HG03039 (cell line): Measurements from ENCODE around the gene ABCB10.
"Not testable (repeated sequence)": the region's sequence is repeated elsewhere in the genome, so short reads cannot be mapped to it uniquely, and the experiment has no call there.

Source experiments
- ATAC-seq: cut with Tn5 transposase; IDR thresholded peaks from one replicate; pipeline ENCODE4 v1.9.1; 2021; ENCODE audit warnings: mild to moderate bottlenecking, moderate library complexity; ENCODE audit not compliant: unreplicated experiment

The ABCB10 gene

DNA sequence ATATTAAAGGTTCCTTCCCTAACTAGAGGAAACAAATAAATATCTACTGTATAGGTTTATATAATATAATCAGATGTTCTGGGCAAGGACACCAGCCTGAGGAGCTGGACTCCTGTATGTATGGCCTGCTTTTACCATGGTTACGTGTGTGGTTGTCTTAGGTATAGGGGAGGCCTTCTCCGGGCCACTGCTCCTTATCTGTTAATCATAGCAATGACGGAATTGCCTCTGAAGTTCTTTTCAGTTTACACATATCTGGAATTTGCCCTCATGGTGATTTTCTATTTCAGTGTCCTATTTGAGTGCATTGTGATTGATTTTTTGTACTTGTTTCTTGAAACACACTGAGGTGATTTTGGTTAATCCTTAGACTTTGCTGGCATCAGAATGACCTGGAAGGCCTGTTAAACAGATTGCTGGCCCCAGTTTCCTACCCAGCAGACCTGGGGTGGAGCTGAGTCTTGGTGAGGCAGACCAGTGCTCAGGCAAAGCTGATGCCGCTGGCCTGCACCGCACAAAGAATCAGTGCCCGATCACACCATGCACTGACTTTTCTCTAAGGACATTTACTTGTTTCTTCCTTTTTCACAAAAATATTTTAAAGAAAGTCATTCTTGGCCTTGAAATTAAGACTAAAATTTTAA lies 18.5 kb downstream of the ABCB10 start:
- no peak for ATAC-seq

DNA sequence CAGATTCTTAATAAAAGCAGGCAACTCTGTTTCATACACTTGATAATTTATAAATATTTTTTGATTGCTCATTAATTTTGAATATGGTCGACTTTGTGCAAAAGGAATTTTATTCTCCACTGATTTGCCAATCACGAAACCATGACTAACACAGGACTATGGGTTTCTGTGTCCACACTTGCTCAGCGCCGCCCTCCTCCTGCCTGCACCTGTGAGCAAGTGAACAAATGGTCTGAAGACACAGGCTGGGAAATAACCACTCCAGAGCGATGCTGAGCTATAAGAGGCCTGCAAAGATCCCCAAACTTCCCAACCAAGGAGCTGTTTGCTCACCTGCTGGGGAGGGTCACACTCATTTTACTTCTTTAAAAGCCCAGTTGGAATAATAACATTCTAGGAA lies 19.6 kb downstream of the ABCB10 start:
- ATAC-seq, result no peak

DNA sequence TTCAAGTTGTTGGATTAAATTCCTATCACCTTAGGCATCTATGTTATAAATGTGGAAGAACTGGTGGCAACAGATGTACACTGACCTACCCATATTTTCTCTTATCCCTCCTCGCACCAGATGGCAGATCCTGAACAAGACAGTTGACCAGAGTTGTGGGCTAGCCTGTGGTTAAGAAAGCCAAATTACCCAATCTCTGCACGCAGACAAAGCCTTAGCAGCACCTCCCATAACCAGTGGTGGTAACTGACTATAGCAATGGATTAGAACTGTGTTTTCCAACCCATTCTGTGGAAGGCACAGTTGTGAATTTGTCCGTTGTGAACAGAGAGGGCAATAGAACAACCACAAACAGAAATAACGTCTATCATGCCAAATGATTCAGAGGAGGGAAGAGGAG lies 20.6 kb downstream of the ABCB10 start:
- ATAC-seq, result no peak

DNA sequence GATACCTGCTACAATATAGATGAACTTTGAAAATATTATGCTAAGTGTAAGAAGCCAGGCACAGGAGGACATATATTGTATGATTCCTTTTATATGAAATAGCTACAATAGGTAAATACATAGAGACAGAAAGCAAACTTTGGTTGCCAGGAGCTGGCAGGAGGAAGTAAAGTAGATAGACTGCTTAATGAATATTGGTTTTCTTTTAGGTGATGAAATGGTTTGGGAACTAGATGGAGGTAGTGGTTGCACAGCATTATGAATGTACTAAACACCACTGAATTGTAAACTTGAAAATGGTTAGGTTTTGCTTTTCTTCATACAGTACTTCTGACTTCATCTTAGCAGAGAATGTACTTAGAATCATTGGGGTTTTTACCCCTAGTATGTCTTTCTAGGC lies 21.5 kb downstream of the ABCB10 start:
- no peak for ATAC-seq

DNA sequence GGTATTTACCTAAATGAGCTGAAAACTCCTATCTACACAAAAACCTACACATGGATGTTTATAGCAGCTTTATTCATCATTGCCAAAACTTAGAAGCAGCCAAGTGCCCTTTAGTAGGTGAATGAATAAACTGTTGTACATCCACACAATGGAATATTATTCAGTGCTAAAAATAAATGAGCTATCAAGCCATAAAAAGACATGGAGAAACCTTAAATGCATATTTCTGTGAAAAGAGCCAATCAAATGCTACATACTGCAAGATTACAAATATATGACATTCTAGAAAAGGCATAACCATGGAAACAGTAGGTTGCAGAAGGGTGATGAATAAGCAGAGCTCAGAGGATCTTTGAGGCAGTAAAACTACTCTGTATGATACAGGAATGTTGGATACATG lies 23.3 kb downstream of the ABCB10 start:
- no peak for ATAC-seq

DNA sequence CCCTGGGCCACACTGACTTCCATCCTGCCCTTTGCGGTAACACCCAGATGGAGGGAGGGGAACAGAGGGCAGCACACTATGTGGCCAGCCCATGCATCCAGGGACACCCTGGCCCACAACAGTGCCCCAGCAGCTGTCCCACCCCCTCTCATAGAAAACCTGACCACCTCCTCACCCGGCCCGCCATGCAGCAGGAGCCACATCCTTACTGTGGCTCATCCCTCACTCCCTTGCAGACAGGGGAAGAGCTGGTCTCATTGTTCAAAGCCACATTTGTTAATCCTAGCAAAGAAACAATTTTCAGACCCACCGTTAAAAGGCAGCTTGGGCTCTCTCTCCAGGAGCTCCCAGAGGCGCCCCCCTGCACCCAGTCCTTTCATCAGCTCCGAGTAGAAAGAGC lies 27.2 kb downstream of the ABCB10 start:
- ATAC-seq, result no peak

DNA sequence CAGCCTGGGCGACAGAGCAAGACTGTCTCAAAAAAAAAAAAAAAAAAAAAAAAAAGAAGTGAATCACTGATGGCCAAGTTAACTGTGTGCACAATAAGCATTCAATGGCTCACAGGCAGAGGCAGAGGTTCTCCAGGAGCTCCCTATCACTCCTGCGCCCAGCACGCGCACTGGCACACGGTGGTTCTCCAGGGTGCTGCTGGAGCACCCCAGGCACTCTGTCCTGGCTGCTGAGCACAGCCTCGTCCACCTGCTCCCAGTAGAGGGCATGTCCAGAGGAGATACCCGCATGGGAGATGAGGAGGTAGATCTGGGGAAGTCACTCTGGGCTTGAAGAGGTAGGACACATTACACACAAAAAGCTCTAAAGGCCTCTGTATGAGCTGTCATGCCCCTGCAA lies 28.9 kb downstream of the ABCB10 start:
- ATAC-seq, result no peak

DNA sequence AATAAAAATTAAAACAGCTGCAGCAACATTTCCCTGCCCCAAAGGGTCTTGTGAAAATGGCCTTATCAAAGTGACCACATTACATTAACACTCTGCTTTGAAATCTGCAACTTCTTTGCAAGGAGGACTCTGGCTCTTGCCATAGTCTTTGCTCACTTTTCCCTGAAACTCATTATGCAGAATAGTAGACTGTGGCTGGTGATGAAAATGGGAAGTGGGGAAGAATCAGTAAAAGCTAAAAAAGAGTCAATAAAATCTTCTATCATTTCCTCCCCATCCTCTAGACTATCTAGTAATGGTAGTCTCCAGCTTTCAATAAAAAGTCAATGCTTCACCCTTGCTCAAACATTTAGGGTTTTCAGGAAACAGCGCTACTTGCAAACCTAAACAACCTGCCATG lies 31.8 kb downstream of the ABCB10 start:
- ATAC-seq, result no peak

DNA sequence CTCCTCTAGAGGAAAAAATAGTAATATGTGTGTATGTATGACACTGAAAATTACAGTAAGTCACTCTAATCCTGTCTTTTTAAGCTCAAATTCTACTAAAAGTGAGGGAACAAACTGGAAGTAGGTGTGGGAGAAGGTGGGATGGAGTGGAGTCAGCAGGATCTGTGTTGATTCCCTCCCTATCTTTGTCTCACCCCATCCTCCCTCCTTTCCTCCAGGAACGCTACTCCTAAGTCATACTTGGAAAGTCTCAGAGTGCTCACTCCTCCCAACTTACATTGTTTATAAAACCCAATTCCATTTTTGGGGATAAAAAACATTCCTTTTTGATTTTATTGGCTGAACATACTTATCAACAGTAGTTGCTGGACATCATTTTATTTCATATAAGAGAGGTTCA lies 35.5 kb downstream of the ABCB10 start:
- no peak for ATAC-seq

DNA sequence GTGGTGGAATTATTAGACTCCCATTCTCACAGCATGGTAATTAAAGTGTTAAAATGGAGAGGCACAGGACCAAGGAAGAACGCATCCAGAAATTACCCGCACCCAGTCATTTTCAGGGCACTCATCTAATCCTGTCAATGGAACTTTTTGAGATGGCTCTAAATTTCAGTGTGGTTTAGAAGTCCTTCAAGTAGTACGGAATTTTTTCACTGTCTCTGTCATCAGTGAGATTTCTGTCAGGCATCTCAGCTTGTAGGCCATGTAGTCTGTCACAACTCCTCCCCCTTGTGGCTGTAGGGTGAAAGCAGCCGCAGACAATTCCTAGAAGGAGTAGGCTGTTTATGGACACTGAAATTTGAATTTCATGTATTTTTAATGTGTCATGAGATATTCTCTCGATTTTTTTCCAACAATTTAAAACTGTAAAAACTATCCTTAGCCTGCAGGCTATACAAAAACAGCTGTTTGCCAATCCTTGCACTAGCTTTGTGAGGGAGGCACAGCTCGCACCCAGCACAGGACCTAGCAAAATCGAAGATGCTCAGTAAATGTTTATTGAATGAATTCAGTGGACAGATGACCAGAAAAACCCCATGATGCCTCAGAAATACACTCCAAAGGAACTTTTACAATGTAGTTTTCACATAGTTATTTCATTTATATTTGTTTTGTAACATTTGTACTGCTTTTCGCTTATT lies 43.8 kb downstream of the ABCB10 start:
- peak; percentile 56 for ATAC-seq

DNA sequence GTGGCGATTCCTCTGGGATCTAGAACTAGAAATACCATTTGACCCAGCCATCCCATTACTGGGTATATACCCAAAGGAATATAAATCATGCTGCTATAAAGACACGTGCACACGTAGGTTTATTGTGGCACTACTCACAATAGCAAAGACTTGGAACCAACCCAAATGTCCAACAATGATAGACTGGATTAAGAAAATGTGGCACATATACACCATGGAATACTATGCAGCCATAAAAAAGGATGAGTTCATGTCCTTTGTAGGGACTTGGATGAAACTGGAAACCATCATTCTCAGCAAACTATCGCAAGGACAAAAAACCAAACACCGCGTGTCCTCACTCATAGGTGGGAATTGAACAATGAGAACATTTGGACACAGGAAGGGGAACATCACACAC lies 46.9 kb downstream of the ABCB10 start:
- not testable (repeated sequence) for ATAC-seq

DNA sequence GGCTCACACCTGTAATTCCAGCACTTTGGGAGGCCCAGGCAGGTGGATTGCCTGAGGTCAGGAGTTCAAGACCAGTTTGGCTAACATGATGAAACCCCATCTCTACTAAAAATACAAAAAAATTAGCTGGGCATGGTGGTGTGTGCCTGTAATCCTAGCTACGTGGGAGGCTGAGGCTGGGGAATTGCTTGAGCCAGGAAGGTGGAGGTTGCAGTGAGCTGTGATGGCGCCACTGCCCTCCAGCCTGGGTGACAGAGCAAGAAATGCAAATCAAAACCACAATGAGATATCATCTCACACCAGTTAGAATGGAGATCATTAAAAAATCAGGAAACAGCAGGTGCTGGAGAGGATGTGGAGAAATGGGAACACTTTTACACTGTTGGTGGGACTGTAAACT lies 47.3 kb downstream of the ABCB10 start:
- ATAC-seq, result not testable (repeated sequence)

DNA sequence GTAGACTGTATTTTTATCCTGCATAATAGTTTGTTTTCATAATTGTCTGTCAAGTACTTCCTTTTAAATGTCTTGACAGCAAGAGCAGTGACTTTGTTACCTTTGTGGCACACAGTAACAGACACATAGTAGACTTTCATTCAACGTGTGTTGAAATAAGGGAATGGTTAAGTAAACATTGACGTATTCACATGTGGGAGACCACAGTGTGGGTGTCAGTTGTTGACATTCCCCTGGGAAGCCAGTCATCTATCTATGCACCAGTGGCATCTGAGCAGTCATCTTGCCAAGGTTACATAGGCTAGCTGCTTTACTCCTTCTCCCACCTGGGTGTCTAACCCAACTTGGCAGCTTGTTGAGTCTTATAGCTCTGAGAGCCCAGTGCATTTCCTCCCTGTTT lies 48.9 kb downstream of the ABCB10 start:
- ATAC-seq, result no peak

DNA sequence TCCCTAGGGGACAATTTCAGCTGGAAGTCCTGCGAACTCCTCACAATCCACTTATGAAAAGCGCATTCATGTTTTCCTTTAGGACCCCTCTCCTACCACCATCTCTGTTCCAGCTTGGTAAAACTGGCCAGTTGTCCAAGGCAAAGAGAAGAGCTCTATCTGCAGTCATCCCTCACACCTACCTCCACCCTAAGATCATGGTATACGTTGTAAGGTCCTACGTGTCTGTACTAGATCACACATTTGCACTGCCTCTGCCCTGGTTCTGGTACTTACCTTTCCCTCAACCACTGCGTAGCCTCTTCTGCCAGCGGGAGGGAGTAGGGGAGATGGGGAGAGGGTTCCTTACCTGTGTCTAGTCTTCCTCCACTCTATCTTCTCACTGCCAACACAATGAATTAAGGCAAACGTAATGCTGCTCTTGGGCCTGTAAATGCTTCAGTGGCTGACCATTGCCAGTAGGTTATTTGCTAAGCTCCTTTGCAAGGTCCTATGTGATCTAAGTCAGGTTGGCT lies 49.6 kb downstream of the ABCB10 start:
- ATAC-seq, result no peak

DNA sequence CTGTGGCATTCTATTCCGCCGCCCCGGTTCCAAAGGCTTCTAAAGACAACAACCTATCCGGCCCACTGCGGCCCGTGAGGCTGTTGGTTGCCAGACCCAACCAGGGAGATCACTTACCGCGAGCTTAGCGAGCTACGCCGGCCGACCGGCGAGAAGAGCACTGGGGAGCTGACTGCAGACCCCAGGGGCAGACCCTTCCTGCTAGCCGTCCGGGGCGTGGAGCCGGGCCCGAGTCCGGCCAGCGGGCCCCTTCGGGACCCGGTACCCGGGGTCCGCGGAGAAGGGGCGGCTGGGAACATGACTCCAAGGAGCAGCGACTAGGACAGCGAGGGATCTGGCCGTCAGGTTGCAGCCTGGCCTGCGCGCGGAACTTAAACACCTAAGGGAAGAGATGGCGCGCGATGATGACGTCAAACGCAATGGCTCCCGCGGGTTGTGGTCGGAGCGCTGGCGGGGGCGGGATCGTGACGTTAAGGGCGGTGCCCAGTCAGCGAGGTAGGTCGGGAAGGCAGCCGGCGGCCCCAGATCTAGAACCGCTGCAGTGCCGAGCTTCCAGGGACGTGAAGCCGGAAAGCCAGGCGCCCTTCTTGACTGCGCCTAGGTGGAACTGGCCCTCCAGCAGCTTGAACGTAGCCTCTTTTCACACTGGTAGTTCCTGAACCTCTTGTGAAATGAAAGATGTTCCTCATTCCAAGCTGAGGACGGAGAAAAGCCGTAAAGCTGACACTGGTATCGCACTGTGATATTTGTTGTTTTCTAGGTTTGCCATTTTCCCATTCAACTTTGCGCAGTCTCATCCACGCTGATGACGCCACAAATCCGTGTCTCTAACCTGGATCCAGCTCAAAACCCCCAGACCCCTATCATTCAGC lies 50.3 kb downstream of the ABCB10 start, which contains the start of gene NUP133:
Gene NUP133 (minus strand): TSS at position 391 of the 872 bp plus-strand sequence. CDS start 92 bp downstream, at position 299.
- peak; percentile 85 for ATAC-seq

DNA sequence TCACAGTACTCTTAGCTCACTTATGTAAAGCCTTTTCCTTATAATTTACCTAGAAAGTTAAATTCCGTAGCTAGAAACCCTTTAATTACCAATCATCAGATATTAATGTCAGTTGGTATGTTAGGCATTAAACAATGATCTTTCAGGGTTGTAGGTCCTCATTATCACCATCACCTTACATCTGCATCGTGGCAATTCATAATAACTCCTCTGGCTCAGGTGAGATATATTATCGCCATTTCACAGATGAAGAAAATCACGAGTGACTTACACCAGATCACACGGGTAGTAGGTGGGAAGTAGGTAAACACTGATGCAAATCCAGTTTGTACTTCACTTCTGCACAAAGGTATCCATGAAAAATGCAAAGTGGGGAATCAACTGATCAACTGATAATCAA lies 51.0 kb downstream of the ABCB10 start:
- ATAC-seq, result peak; percentile 4

DNA sequence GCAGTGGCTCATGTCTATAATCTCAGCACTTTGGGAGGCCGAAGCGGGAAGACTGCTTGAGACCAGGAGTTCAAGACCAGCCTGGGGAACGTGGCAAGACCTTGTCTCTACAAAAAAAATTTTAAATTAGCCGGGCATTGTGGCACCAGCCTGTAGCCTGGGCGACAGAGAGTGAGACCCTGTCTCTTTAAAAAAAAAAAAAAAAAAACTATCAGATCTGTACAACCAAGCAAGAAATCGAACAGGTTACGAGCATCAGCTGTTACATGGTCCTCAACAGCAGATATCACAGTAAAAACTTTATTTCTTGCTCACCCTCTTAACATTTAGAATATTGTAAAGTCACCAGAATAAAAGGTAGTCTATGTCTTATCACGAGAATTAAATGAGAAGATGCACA lies 51.9 kb downstream of the ABCB10 start:
- ATAC-seq, result no peak

DNA sequence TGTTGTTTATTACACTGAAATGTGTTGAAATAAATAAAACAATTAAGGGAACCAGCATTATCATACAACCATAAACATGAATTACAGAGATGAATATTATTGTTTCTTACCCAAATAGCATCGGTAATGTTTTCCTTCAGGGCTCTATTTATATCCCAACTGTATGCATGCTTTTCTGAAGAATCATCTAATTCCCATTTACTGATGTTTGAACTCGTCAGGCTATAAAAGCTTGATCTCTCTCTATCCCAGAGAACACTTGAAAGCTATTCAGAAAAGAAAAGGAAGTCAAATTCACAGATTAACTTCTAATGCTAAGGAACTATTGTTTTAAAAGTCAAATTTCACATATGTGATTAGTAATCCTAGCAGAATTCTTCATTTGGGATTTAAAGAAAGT lies 62.7 kb downstream of the ABCB10 start:
- no peak for ATAC-seq

DNA sequence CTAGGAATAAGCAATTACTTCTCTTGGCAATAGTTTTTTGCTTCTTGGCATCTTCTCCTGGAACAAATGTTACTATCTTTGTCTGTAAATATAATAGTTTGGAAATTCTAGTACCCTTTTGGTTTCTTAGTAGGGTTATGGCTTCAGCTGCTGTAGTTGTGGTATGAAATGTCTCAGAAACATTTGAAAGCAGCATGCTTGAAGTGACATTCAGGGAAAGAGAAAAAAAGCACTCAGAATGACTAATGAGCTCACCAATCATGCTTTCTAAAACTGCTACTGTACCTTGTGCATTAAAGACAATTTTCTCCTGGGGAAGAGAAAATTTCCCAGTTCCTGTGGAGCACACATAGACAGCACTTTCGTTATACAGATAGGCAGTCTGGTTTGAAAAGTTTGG lies 71.3 kb downstream of the ABCB10 start:
- ATAC-seq, result no peak

DNA sequence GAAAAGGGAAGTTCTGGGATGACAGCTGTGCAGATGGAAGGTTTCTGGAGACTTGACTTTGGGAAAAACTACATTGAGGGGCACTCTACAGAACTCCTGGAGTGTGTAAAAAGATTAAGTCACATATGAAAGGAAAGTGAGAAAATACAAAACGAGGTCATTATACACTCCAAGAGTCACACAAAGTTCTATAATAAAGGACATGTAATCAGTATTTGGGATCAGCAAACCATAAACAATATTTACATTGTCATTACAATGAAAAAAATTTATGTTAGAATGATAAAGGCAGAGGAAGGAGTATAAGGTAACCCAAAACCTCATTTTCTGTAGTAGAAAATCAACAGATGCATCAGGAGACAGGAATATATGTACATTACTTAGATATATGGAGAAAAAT lies 73.2 kb downstream of the ABCB10 start:
- ATAC-seq, result no peak

DNA sequence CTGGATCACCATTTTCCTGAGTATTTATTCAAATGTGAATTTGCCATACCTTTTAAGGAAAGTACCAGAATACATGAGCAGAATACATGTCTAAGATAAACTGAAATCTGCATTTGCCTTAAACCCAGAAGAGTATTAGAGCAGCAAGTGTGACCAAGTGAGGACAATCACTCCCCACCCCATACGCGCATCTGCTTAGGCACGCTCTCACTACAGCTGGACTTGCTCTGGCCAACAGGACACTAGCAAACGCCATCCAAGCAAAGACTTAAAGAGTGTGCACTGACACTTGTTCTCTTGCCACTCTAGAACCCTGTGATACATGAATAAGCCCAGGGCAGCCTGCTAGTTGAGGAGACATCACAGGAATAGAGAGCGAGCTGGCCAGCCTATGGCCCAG lies 76.0 kb downstream of the ABCB10 start:
- ATAC-seq, result no peak

DNA sequence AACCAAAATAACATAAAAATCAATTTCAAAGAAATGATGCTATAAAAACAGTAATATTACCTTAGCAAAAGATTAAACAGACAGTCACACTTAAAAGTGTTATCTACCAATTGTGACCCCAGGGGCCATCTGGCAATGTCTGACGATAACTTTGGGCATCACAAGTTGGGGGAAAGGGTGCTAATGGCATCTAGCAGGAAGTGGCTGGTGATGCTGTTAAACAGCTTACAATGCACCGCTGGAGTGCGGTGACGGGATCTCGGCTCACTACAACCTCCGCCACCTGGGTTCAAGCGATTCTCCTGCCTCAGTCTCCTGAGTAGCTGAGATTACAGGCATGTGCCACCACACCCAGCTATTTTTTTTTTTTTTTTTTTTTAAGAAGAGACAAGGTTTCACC lies 78.0 kb downstream of the ABCB10 start:
- ATAC-seq, result no peak
